Cardiac muscle cell (in vitro differentiated cells and primary cell): Measurements from ENCODE around the gene COTL1. TPM values are rescaled to one million over a fixed set of nuclear protein-coding genes. Genes with fewer than 3 reads are reported as not detected.
A peak's percentile ranks its signal among the peaks of the same experiment; 100 is the strongest.

Experiments
- DNase-seq, 2 donors: peaks; one replicate each; pipeline versions ENCODE4 v3.0.0 to v3.0.0-alpha.2; 2010 to 2017; ENCODE audit warnings: low read depth in 1 of 2, low spot score in 1 of 2
- H3K27ac ChIP-seq: fragments of 200-600 bp; sonication (generic); 2 replicates; pipeline ENCODE4 v1.5.1; 2016
- H3K27me3 ChIP-seq: fragments of 200-600 bp; sonication (generic); 2 replicates; pipeline ENCODE4 v1.6.0; 2016; ENCODE audit warnings: control low read depth
- H3K36me3 ChIP-seq: fragments of 200-600 bp; sonication (generic); 2 replicates; pipeline ENCODE4 v1.5.1; 2016; ENCODE audit warnings: control low read depth
- H3K4me1 ChIP-seq: fragments of 200-600 bp; sonication (generic); 2 replicates; pipeline ENCODE4 v1.8.1; 2017; ENCODE audit warnings: low read depth, mild to moderate bottlenecking, mixed run types
- H3K4me3 ChIP-seq: fragments of 200-600 bp; sonication (generic); 2 replicates; pipeline ENCODE4 v1.5.1; 2016; ENCODE audit warnings: mild to moderate bottlenecking
- H3K9me3 ChIP-seq: fragments of 200-600 bp; sonication (generic); 2 replicates; pipeline ENCODE4 v1.5.1; 2017; ENCODE audit warnings: low read depth, mild to moderate bottlenecking, control low read depth
- CTCF ChIP-seq: IDR thresholded peaks from 2 replicates; pipeline ENCODE4 v1.5.1; 2012; ENCODE audit warnings: low read depth, mild to moderate bottlenecking, low read length
- polyA plus RNA-seq: library from polyadenylated mRNA; unstranded; fragments of >200 nt; fragmentation: Nextera tagmentation; extraction: Ambion mirVana; gene quantifications from 2 replicates; pipeline ENCODE4 v1.2.1, GENCODE V29; 2016
- total RNA-seq: library from RNA; depleted of rRNA; stranded (reverse); fragments of >200 nt; gene quantifications from 2 replicates; pipeline ENCODE4 v1.2.3, GENCODE V29; 2016

COTL1 gene
- total and polyA plus RNA-seq, 2 experiments from 2014 or later, result 32.3 to 70.2 TPM

GRCh38 chr16:84534815-84535214, 83.1 kb downstream of the COTL1 start:
- no peaks in the 10 kb centered on the region for H3K9me3 ChIP-seq
- no peaks in the 10 kb centered on the region for H3K36me3 ChIP-seq
- no peaks in the 10 kb centered on the region for H3K27me3 ChIP-seq
- no peak for DNase-seq
- TF ChIP-seq CTCF, result no peak
- H3K4me3 ChIP-seq, result no peak overlapping the region
- H3K27ac ChIP-seq, result no peak overlapping the region
- H3K4me1 ChIP-seq, result no peaks in the 10 kb centered on the region

- no peaks in the 10 kb centered on the region for H3K36me3 ChIP-seq
- peak in 1 of 2 donors; percentile 63 for DNase-seq
- H3K27ac ChIP-seq, result peak overlapping the region; percentile 87
- H3K4me3 ChIP-seq, result no peak overlapping the region
- no peaks in the 10 kb centered on the region for H3K4me1 ChIP-seq
- H3K27me3 ChIP-seq, result no peaks in the 10 kb centered on the region
- no peaks in the 10 kb centered on the region for H3K9me3 ChIP-seq
- no peak for TF ChIP-seq CTCF
Measured at GRCh38 chr16:84532855-84533486, 84.9 kb downstream of the COTL1 start.

DNA sequence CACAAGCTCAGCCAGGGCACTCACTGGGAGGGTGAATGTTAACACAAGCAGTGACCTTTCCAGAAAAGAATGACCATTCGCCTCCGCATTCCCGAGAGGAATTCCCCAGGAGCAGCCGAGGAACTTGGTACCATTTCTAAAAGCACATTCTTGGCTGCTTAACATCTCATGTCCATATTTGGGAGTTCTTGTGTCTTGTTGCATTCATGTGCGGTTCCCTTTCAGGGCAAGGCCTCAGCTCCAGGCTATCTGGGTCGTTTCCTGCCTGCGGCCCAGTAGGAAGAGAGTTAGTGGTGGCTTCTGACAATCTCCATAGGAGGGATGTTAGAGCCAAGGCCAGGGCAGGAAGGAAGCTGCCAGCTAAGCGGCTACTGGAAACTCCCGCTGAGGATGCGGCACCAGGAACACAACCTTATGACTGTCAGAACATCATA, 85.6 kb downstream of the COTL1 start:
- no peak for TF ChIP-seq CTCF
- Histone ChIP-seq H3K27ac (peak overlapping the region; percentile 87), H3K36me3 (no peaks in the 10 kb centered on the region), H3K9me3 (no peaks in the 10 kb centered on the region), H3K4me1 (no peaks in the 10 kb centered on the region), H3K27me3 (no peaks in the 10 kb centered on the region), H3K4me3 (no peak overlapping the region)
- DNase-seq, result peak; percentile 80 to 97

- no peaks in the 10 kb centered on the region for H3K36me3 ChIP-seq
- H3K27me3 ChIP-seq, result no peaks in the 10 kb centered on the region
- H3K4me1 ChIP-seq, result no peaks in the 10 kb centered on the region
- peak overlapping the region; percentile 87 for H3K27ac ChIP-seq
- peak in 1 of 2 donors; percentile 23 for DNase-seq
- H3K4me3 ChIP-seq, result no peak overlapping the region
- no peak for TF ChIP-seq CTCF
- no peaks in the 10 kb centered on the region for H3K9me3 ChIP-seq
Measured at GRCh38 chr16:84531671-84532111, 86.2 kb downstream of the COTL1 start.

GRCh38 chr16:84530590-84530989, 87.3 kb downstream of the COTL1 start:
- no peak for DNase-seq
- H3K36me3 ChIP-seq, result no peaks in the 10 kb centered on the region
- no peak overlapping the region for H3K27ac ChIP-seq
- no peak for TF ChIP-seq CTCF
- H3K27me3 ChIP-seq, result no peaks in the 10 kb centered on the region
- no peak overlapping the region for H3K4me3 ChIP-seq
- no peaks in the 10 kb centered on the region for H3K4me1 ChIP-seq
- no peaks in the 10 kb centered on the region for H3K9me3 ChIP-seq
